ENCODE results near the gene ARHGAP45. TPM values are rescaled to one million over a fixed set of nuclear protein-coding genes. Genes with fewer than 3 reads are reported as not detected.
"Not testable (repeated sequence)": the region's sequence is repeated elsewhere in the genome, so short reads cannot be mapped to it uniquely, and the experiment has no call there.

Gene ARHGAP45
- total RNA-seq, 1 donor from 2014 or later = 312 TPM

DNA sequence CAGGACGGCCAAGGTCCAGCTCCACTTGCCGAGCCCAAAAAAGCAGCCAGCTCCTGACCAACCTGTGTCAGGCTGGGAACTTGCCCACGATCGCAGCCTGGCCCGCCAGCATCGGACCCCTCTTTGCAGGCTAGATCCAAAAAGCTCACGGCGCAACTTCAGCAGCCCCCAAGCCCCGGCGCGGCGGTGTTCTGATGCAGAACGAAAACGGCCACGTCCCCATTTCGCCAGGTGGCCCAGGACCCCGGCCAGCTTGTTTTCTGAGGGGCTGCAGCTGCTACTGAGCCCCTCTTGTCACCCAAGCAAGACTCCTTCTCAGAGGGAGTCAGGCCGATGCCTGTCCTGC, 47.4 kb upstream of the ARHGAP45 start:
- Mint-ChIP-seq H3K4me1 (peaks cover 58% of the 10 kb centered on the region), H3K27ac (peak overlapping the region; percentile 77), H3K9me3 (no peaks in the 10 kb centered on the region), H3K27me3 (no peaks in the 10 kb centered on the region), H3K4me3 (peak overlapping the region; percentile 87), H3K36me3 (ENCODE audit: low read depth) (peaks cover 15% of the 10 kb centered on the region)
- POLR2A ChIA-PET = interaction anchor here (0.5 to 13.8 kb wide), 12 partner anchors 8 to 1807 kb away, joined by 3 to 365 read pairs (median 4); partner anchors contain the start of genes ABCA7, ARHGAP45, CIRBP and WDR18
- DNase-seq (no peak), ATAC-seq (ENCODE audit: low read depth) (no peak)
- CTCF ChIA-PET = interaction anchor here (1.2 kb wide), 1 partner anchor 225 kb away, joined by 3 read pairs; no protein-coding TSS in a partner anchor
- intact Hi-C loops (cut with micrococcal nuclease) = no loop called here
- TF ChIP-seq, protein P1, sequence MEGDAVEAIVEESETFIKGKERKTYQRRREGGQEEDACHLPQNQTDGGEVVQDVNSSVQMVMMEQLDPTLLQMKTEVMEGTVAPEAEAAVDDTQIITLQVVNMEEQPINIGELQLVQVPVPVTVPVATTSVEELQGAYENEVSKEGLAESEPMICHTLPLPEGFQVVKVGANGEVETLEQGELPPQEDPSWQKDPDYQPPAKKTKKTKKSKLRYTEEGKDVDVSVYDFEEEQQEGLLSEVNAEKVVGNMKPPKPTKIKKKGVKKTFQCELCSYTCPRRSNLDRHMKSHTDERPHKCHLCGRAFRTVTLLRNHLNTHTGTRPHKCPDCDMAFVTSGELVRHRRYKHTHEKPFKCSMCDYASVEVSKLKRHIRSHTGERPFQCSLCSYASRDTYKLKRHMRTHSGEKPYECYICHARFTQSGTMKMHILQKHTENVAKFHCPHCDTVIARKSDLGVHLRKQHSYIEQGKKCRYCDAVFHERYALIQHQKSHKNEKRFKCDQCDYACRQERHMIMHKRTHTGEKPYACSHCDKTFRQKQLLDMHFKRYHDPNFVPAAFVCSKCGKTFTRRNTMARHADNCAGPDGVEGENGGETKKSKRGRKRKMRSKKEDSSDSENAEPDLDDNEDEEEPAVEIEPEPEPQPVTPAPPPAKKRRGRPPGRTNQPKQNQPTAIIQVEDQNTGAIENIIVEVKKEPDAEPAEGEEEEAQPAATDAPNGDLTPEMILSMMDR (IDR thresholded peaks at IDR 0.05) = no peak

DNA sequence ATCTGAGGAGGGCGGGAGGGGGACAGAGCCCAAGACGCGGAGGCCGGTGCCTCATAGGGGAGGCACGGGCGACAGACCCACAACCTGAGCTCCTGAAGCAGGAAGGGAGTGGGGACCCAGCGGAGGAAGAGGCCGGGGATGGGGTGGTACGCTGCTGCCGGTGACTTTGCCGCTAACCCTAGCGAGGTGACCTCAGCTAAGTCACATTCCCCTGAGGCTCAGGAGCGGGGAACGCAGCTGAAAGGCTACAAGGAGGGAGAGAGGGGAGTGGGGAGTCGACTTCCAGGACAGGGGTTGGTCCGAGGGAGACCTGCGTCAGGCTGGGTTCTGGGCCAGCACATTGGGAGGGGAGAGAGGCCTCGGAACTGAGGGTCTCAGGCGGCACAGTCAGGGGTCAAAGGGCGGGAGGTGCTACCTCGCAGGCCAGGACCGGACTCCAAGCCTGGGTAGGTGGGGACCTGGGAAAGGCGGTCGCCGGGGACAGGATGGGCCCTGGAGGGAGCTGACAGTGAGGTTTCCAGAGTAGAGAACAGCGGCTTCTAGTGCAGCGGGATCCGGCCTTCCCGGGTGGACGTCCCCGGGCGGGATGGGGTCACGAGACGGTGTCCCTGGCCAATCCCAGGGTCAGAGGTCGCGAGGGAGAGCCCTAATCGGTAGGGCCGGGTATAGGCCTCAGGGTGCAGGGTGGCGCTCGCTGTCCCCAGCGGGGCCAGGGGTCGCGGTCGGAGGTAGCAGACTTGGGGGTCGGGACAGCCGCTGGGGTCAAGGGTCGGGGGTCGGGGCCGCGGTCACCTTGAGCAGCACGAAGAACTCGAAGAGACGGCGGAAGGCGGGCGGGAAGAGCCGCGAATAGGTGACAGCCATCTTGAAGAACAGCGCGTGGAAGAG, 46.7 kb upstream of the ARHGAP45 start:
- POLR2A ChIA-PET = interaction anchor here (0.6 to 13.8 kb wide), 12 partner anchors 8 to 1806 kb away, joined by 3 to 365 read pairs (median 4); partner anchors contain the start of genes ABCA7, ARHGAP45, CIRBP and FAM174C
- H3K4me1 Mint-ChIP-seq = peaks cover 58% of the 10 kb centered on the region
- H3K4me3 Mint-ChIP-seq = peak overlapping the region; percentile 87
- peaks cover 15% of the 10 kb centered on the region for H3K36me3 Mint-ChIP-seq (ENCODE audit: low read depth)
- peak overlapping the region; percentile 77 for H3K27ac Mint-ChIP-seq
- TF ChIP-seq, protein P1 (IDR thresholded peaks at IDR 0.05) = no peak
- intact Hi-C loops (cut with micrococcal nuclease) = loop anchor here (2.0 kb wide), 1 partner anchor 19 kb away; the partner anchor contains the start of gene GRIN3B
- DNase-seq (no peak), ATAC-seq (ENCODE audit: low read depth) (no peak)
- CTCF ChIA-PET = interaction anchor here (1.2 kb wide), 1 partner anchor 224 kb away, joined by 3 read pairs; no protein-coding TSS in a partner anchor
- H3K9me3 Mint-ChIP-seq = no peaks in the 10 kb centered on the region
- no peaks in the 10 kb centered on the region for H3K27me3 Mint-ChIP-seq

DNA sequence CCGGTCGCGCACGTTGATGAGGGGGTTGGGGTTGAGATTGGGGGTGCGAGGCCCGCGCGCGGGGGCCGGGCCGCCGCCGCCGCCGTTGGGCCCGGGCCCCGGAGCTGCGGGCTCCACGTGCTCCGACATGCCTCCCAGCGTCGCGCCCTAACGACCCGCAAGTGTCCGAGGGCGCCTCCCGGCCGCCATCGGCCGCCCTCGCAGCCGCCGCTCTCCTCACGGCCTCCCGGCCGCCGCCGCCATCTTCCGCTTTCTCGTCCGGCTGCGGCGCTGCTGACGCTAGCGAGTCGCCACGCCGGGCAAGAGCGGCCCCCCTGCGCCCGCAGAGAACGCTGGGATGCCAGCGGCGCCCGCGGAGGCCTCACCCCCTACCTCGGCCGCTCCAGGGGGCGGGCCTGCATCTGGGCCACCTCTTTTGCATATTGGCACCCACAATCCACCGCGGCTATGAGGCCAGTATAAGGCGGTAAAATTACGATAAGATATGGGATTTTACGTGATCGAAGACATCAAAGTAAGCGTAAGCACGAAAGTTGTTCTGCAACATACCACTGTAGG, 46.0 kb upstream of the ARHGAP45 start, which contains the start of gene TMEM259:
Gene TMEM259 (minus strand): TSS at position 256 of the 558 bp plus-strand sequence. CDS start 127 bp downstream, at position 129.
- DNase-seq = peak; percentile 95
- intact Hi-C loops (cut with micrococcal nuclease) = loop anchor here (1.0 to 2.0 kb wide), 9 partner anchors 20 to 220 kb away; partner anchors contain the start of genes ATP5F1D, GPX4, GRIN3B and STK11
- H3K4me1 Mint-ChIP-seq = peaks cover 53% of the 10 kb centered on the region
- ChIA-PET CTCF (interaction anchor here (0.9 to 1.2 kb wide), 3 partner anchors 19 to 224 kb away, joined by 3 to 5 read pairs (median 3); partner anchors contain the start of gene ABCA7), POLR2A (interaction anchor here (0.5 to 13.8 kb wide), 21 partner anchors 9 to 254 kb away, joined by 3 to 365 read pairs (median 5); partner anchors contain the start of genes ABCA7, ARHGAP45, ATP5F1D and CIRBP)
- H3K27me3 Mint-ChIP-seq = no peaks in the 10 kb centered on the region
- H3K27ac Mint-ChIP-seq = peak within 1 kb of the TSS; percentile 99
- peak; percentile 87 for ATAC-seq (ENCODE audit: low read depth)
- peaks cover 15% of the 10 kb centered on the region for H3K36me3 Mint-ChIP-seq (ENCODE audit: low read depth)
- TF ChIP-seq, protein P1 (IDR thresholded peaks at IDR 0.05) = no peak
- peak within 1 kb of the TSS; percentile 87 for H3K4me3 Mint-ChIP-seq
- H3K9me3 Mint-ChIP-seq = no peaks in the 10 kb centered on the region

DNA sequence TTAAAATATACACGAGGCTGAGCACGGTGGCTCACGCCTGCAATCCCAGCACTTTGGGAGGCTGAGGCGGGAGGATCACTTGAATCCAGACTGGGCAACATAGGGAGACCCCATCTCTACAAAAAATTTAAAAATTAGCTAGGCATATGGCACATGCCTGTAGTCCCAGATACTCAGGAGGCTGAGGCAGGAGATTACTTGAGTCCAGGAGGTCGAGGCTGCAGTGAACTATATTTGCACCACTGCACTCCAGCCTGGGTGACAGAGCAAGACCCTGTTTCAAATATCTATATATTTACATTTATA, 43.1 kb upstream of the ARHGAP45 start:
- H3K9me3 Mint-ChIP-seq; H3K4me3 Mint-ChIP-seq; DNase-seq; H3K27ac Mint-ChIP-seq; H3K27me3 Mint-ChIP-seq; ATAC-seq (ENCODE audit: low read depth); CTCF ChIA-PET; intact Hi-C loops (cut with micrococcal nuclease): not testable (repeated sequence)
- Mint-ChIP-seq H3K4me1 (peaks cover 33% of the 10 kb centered on the region), H3K36me3 (ENCODE audit: low read depth) (peaks cover 18% of the 10 kb centered on the region)
- POLR2A ChIA-PET = interaction anchor here (0.9 to 13.8 kb wide), 3 partner anchors 16 to 245 kb away, joined by 3 to 365 read pairs (median 3); partner anchors contain the start of genes ABCA7, CIRBP and GPX4

DNA sequence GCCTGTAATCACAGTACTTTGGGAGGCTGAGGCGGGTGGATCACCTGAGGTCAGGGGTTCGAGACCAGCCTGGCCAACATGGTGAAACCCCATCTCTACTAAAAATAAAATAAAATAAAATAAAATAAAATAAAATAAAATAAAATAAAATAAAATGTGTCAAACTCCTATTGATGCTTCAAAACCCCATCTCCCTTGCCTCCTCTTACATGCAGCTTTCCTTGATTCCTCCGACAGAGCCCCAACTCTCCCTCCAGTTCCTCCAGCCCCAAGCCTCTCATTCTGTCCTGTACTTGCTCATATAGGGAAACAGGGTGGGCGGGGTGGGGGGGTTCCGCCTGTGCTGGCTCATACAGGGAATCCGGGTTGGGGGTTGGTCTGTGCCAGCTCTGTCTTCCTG, 41.9 kb upstream of the ARHGAP45 start:
- Mint-ChIP-seq H3K36me3 (ENCODE audit: low read depth) (peaks cover 19% of the 10 kb centered on the region), H3K4me1 (peaks cover 27% of the 10 kb centered on the region)
- ChIA-PET POLR2A (interaction anchor here (0.6 to 13.8 kb wide), 6 partner anchors 15 to 218 kb away, joined by 4 to 365 read pairs (median 29); partner anchors contain the start of genes ABCA7 and ARHGAP45), CTCF (interaction anchor here (1.1 to 3.6 kb wide), 2 partner anchors 24 to 40 kb away, joined by 3 to 13 read pairs; no protein-coding TSS in a partner anchor)
- H3K4me3 Mint-ChIP-seq; intact Hi-C loops (cut with micrococcal nuclease); ATAC-seq (ENCODE audit: low read depth); DNase-seq; H3K9me3 Mint-ChIP-seq; H3K27me3 Mint-ChIP-seq; H3K27ac Mint-ChIP-seq: not testable (repeated sequence)

Data from activated B cell treated with CpG ODN at 0.5 μM for 24 hours (primary cell).